Smooth muscle cell of trachea (primary cell): ENCODE results near the gene SCGB1C1. TPM values are rescaled to one million over a fixed set of nuclear protein-coding genes. Genes with fewer than 3 reads are reported as not detected.

ENCODE experiments used
- total RNA-seq: library from RNA; depleted of rRNA; stranded (reverse); fragments of >200 nt; gene quantifications from 2 replicates; pipeline ENCODE4 v1.2.1, GENCODE V29; 2014

Gene SCGB1C1
- not detected in 2 replicates for total RNA-seq

GRCh38 chr11:192674-193128 is at the start of gene SCGB1C1:
SCGB1C1 (plus strand) TSS chr11:193078; CDS start chr11:193100, 22 bp downstream.

GRCh38 chr11:207208-207862 is 14.5 kb downstream of the SCGB1C1 start, which contains the start of the genes BET1L and RIC8A:
BET1L (minus strand) TSS chr11:207399; CDS start chr11:207321, 78 bp downstream.
RIC8A (plus strand) TSS chr11:207708; CDS start chr11:208855, 1,147 bp downstream.

GRCh38 chr11:235997-236773 is 43.3 kb downstream of the SCGB1C1 start, which contains the start of gene SIRT3:
SIRT3 (minus strand) TSS chr11:236342; CDS start chr11:236328, 14 bp downstream.

GRCh38 chr11:236774-237767 is 44.2 kb downstream of the SCGB1C1 start, which contains the start of gene PSMD13:
PSMD13 (plus strand) TSS chr11:236976; CDS start chr11:237050, 74 bp downstream.

Other genes starting within 250 kb of the SCGB1C1 start
- gene BET1L, start 14.3 kb downstream of the SCGB1C1 start, total RNA-seq = 25.5 and 26.3 TPM in 2 replicates
- gene RIC8A, start 14.6 kb downstream of the SCGB1C1 start, total RNA-seq = 118 and 212 TPM in 2 replicates
- gene SIRT3, start 43.3 kb downstream of the SCGB1C1 start, total RNA-seq = 10.8 and 14.1 TPM in 2 replicates
- 115 and 168 TPM in 2 replicates for gene PSMD13, start 43.9 kb downstream of the SCGB1C1 start, total RNA-seq
- not detected in 2 replicates for gene NLRP6, start 85.3 kb downstream of the SCGB1C1 start, total RNA-seq
- gene PGGHG, start 96.0 kb downstream of the SCGB1C1 start, total RNA-seq = 7.9 and 18.0 TPM in 2 replicates
- 0.50 TPM in 1 of 2 replicates, not detected in the other for gene IFITM5, start 106.4 kb downstream of the SCGB1C1 start, total RNA-seq
- 49.7 and 93.9 TPM in 2 replicates for gene IFITM2, start 114.7 kb downstream of the SCGB1C1 start, total RNA-seq
- 20.9 and 31.6 TPM in 2 replicates for gene IFITM1, start 121.0 kb downstream of the SCGB1C1 start, total RNA-seq
- 33.3 and 84.0 TPM in 2 replicates for gene IFITM3, start 127.8 kb downstream of the SCGB1C1 start, total RNA-seq
- 3.3 and 4.7 TPM in 2 replicates for gene B4GALNT4, start 176.4 kb downstream of the SCGB1C1 start, total RNA-seq
- gene PKP3, start 201.1 kb downstream of the SCGB1C1 start, total RNA-seq = 1.7 and 2.8 TPM in 2 replicates
- 17.5 and 18.5 TPM in 2 replicates for gene SIGIRR, start 221.9 kb downstream of the SCGB1C1 start, total RNA-seq
- 0.17 TPM in 1 of 2 replicates, not detected in the other for gene ANO9, start 248.9 kb downstream of the SCGB1C1 start, total RNA-seq